HEK293 (cell line): ENCODE measurements around the gene LARP1.

ENCODE experiments used
- ATF2 ChIP-seq: fragments of 450-650 bp; formaldehyde crosslinking; IDR thresholded peaks from 2 replicates; pipeline ENCODE4 v1.5.1; 2016; ENCODE audit warnings: missing biosample characterization, missing genetic modification characterization, low read depth
- CTCF ChIP-seq: fragments of 450-650 bp; formaldehyde crosslinking; IDR thresholded peaks from 2 replicates; pipeline ENCODE4 v1.5.1; 2016; ENCODE audit warnings: missing biosample characterization, missing genetic modification characterization
- ZBTB10 ChIP-seq: fragments of 450-650 bp; formaldehyde crosslinking; IDR thresholded peaks from 2 replicates; pipeline ENCODE4 v1.5.1; 2016; ENCODE audit warnings: missing biosample characterization, missing genetic modification characterization
- ZEB2 ChIP-seq: fragments of 450-650 bp; formaldehyde crosslinking; IDR thresholded peaks from 2 replicates; pipeline ENCODE4 v1.5.1; 2016; ENCODE audit warnings: missing biosample characterization, missing genetic modification characterization
- ZNF2 ChIP-seq: fragments of 450-650 bp; formaldehyde crosslinking; IDR thresholded peaks from 2 replicates; pipeline ENCODE4 v1.5.1; 2016; ENCODE audit warnings: missing biosample characterization, missing genetic modification characterization
- ZNF239 ChIP-seq: fragments of 450-650 bp; formaldehyde crosslinking; IDR thresholded peaks from 2 replicates; pipeline ENCODE4 v1.5.1; 2016; ENCODE audit warnings: missing biosample characterization, missing genetic modification characterization
- ZNF433 ChIP-seq: fragments of 450-650 bp; formaldehyde crosslinking; IDR thresholded peaks from 2 replicates; pipeline ENCODE4 v1.5.1; 2016; ENCODE audit warnings: missing biosample characterization, missing genetic modification characterization, low read depth

GRCh38 chr5:154801083-154801482 lies 45.9 kb downstream of the LARP1 start:
- no peak for TF ChIP-seq ZNF2 (tag by site-specific recombination)
- TF ChIP-seq ZEB2, result no peak
- TF ChIP-seq ZNF239 (tag by site-specific recombination), result no peak
- TF ChIP-seq CTCF (tag by site-specific recombination), result no peak
- TF ChIP-seq ATF2, result no peak
- no peak for TF ChIP-seq ZBTB10 (tag by site-specific recombination)
- TF ChIP-seq ZNF433, result no peak
